Stimulated activated CD8-positive, alpha-beta memory T cell treated with anti-CD3 and anti-CD28 coated beads, Interleukin-7, amount 100 ng/mL, for 1 hour (primary cell): ENCODE data around the gene CALCA.
"Not testable (repeated sequence)": the region's sequence is repeated elsewhere in the genome, so short reads cannot be mapped to it uniquely, and the experiment has no call there.

Experiments used
- DNase-seq, 2 donors: peaks; one replicate each; pipeline ENCODE4 v3.0.0-alpha.2; 2020; ENCODE audit warnings: low read depth in 2 of 2

Gene CALCA

GRCh38 chr11:14971865-14972580 is at the start of gene CALCA:
Gene CALCA, minus strand, starts transcription at chr11:14972351. Its CDS starts 1,159 bp downstream, at chr11:14971192.
- DNase-seq, result no peak

DNA sequence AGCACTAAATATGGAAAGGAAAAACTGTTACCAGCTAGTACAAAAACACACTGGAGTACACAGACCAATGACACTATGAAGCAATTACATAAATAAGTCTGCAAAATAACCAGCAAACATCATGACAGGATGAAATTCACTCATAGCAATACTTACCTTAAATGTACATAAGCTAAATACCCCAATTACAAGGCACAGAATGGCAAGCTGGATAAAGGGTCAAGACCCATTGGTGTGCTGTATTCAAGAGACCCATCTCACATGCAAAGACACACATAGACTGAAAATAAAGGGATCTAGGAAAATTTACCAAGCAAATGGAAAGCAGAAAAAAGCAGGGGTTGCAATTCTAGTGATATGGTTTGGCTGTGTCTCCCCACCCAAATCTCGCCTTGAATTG is 44.0 kb upstream of the CALCA start:
- no peak for DNase-seq

- DNase-seq, result no peak
These were observed 39.7 kb upstream of the CALCA start for GRCh38 chr11:15011776-15012345.

- no peak for DNase-seq
These were observed 38.7 kb upstream of the CALCA start for GRCh38 chr11:15010865-15011264.

GRCh38 chr11:15006139-15006759 is 34.1 kb upstream of the CALCA start:
- DNase-seq, result no peak

DNA sequence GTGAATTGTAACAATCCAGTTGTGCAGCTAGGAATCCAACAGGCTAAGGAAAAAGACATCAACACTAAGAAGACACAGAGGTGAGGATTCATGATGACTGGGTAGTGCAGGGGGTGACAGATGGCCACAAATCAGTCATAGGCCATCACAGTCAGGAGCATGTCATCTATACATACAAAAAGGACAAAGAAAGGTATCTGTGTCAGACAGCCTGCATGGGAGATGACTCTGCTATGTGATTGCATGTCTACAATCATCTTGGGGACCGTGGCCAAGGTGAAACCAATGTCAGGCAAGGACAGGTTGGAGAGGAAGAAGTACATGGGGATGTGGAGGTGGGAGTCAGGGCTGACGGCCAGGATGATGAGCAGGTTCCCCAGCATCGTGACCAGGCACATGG is 16.0 kb upstream of the CALCA start:
- not testable (repeated sequence) for DNase-seq

DNA sequence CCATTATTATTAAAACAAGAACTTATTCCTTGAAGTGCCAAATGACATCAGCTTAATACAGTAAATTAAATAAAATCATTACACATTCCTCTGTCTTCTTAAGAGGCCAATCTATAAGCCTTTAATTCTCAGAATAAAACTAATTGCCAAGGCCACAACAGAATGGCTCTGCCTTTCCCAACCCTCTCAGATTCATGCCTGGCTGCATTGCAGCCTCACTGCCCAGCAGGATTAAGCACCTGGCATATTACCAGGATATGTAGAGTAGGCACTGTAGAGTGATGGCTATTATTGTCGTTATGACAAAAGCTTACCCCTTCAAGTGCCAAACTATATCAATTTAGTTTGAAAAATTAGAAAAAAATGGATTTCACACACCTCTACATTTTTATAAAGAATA is 9.4 kb upstream of the CALCA start:
- DNase-seq, result no peak

- no peak for DNase-seq
These were observed 8.7 kb upstream of the CALCA start for GRCh38 chr11:14980854-14981253.

DNA sequence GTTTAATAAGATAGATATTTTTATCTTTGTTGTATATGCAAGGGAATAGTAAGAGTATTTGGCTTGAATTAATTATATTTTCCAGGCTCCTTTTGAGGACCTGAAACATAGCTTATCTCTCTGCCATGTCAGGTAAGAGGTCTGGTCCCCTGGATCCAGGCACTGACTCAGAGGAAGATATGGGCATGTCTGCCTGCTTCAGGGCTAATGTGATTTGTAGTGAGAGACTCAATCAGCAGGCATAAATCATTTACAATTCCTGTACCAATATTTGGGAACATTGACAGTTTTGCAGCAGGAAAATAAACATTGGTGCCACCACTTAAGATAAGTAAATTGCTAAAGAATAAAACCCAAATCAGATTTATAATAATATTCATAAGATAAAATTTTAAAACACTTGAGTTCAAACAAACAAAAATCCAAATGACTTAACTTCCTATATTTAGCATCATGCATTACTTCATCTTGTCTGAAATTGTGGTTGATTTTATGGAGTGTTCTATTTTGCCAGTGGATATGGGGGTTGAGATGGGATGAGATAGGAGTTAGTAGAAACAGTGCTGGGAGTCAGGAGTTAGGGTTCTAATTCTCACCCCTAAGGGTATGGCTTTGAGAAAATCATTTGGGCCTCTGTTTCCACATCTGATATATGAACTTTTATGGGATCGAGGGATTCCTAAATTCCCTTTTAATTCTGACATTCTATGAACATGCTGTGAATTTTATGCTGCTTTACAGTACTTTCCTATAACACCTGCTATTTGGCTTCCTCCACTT is 5.1 kb upstream of the CALCA start:
- DNase-seq, result no peak

DNA sequence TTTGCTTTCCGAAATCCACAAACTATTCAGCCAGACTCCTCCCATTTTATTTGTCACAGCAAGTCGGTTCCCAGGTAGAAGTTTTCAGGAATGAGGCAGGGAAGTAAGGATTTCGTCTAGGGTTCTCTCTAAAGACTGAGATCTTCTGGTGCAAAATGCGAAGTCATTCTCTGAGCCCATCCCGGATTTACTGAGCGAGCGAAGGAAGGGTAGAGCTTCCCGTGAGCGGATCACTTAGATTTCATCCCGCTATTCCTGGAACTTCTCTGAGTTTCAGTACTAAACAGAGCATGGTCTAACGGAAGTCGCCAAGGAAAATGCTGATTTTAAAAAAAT is 3.1 kb upstream of the CALCA start:
- DNase-seq, result no peak

- DNase-seq, result peak; percentile 9 to 28
These were observed 2.5 kb upstream of the CALCA start for GRCh38 chr11:14974515-14975251.

GRCh38 chr11:14973621-14974514 is 1.7 kb upstream of the CALCA start:
- DNase-seq, result no peak

DNA sequence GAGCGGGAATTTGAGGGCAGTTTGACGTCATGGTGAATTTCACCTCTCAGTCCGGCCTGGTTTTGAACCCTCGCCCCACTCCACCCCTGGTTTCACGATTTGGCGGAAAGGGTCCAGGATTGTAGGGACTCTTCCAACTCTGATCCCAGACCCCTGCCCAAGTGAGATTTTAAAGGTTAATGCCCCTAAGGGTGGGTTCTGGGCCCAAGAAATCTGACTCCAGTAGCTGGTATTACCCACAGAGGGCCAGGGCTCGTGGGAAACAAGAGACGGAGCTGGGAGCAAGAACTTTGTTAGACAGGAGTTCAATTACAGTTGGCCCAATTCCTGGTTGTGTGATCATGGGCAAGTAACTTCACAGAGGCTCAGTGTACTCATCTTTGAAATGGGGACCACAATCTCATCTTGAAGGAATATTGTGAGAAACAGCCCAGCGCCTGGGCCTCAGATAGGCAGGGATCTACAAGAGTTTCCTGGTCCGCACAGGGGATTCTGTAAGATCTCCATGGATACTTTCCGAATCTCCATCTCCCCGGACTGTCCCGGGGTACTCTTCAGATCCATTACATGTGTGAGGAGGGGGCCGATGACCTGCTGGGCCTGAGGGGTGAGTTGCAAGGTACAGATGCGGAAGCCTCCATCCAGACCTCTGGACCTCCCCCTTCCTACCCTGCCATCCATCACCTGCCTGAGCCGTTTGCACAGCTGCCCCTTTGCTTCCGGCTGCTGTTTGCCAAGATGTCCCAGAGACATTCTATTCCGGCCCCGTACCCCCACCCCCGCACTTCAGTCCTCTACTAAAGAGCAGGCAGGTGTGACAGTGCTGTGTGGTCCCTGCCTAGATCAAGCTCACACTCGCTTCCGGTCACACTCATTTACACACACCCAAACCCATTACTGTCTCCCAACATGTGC is 687 bp upstream of the CALCA start:
- DNase-seq, result no peak

DNA sequence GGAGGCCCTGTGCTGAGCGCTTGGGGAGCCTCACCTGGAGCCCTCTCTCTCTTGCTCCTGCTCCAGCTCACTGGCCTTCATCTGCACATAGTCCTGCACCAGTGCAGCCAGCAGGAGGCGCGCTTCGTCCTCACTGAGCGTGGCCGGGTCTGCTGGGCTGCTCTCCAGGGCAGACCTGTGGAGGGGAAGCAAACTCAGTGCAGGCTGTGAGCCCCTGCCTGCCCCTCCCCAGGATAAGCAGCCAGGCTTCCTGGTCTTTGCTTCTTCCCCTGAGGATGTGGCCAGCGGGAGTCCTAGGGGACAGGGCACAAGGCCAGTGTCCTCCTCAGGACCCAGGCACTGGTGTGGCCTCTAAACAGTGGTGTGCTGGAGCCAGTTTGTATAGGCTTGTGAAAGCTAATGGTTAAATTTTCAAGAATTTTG is 2.2 kb downstream of the CALCA start:
- DNase-seq, result peak in 1 of 2 donors; percentile 11

DNA sequence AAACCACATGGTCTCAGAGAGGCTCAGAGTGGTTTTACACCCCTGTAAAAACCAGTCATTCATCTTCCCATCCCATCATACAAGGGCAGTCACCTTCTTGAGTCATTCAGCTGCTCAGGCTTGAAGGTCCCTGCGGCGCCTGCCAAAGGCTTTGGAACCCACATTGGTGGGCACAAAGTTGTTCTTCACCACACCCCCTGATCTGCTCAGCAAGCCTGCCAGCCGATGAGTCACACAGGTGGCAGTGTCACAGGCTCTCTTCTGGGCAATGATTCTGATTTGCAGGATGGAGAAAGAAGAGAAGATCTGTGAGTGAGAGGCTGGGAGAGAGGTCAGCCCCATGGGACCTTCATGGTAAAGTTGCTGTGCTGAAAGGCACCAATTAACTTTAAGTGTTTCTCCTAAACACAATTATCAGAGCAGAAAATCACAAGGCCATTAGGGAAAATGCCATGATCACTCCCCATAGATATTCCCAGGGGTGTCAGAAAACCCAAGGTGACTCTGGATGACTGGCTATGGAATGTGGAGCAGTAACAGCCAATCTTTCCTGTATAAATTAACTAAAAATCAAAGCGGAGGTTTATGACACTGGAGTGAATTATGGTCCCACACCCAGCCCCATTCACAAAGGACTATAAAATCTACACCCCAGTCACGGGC is 4.4 kb downstream of the CALCA start:
- DNase-seq, result no peak

- DNase-seq, result no peak
These were observed 16.0 kb downstream of the CALCA start for GRCh38 chr11:14956111-14956510.

GRCh38 chr11:14954581-14954980 is 17.6 kb downstream of the CALCA start:
- no peak for DNase-seq

DNA sequence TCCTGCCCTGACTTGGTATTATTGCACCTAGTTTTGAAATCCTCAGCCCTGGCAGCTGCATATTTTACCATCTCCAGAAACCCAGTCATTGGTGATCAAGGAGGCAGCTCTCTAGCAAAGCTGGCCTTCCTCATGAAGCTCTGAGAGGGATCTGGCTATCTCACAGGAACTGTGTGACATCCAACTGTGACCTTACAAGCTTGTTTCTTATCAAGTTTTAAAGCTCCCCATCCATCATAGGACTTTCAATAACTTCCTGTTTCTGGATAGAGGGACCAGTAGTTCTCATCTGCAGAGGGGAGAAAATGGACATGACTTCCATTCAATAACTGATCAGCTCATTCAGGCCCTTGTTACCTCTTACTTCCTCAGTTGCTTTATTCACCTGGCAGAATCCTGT is 18.2 kb downstream of the CALCA start:
- no peak for DNase-seq

- no peak for DNase-seq
These were observed 22.6 kb downstream of the CALCA start for GRCh38 chr11:14949437-14950147.
